PC-3 (cell line): ENCODE results near the gene ADAMTS4. TPM values are rescaled to one million over a fixed set of nuclear protein-coding genes. Genes with fewer than 3 reads are reported as not detected.

ENCODE experiments used
- ATAC-seq: fragments of 200-7000 bp; cut with Tn5 transposase; 2 replicates; pipeline ENCODE4 v1.9.1; 2020; ENCODE audit warnings: mild to moderate bottlenecking, moderate library complexity
- BruUV-seq: library from RNA; stranded (reverse); fragments of 400-500 nt; replicated peaks from 2 replicates; lab custom pipeline; 2021; lab: Mats Ljungman, UMichigan
- CTCF ChIA-PET: fragments of 300-600 bp; sonication (Branson Sonifier 250); formaldehyde crosslinking; loops from one replicate; lab custom pipeline; 2022; ENCODE audit warnings: antibody characterized with exemption; lab: Charles Lee
- POLR2A ChIA-PET: fragments of 300-600 bp; sonication (Branson Sonifier 250); formaldehyde crosslinking; loops from one replicate; lab custom pipeline; 2022; ENCODE audit warnings: antibody characterized with exemption; ENCODE audit not compliant: unreplicated experiment; lab: Charles Lee
- DNase-seq: peaks from one replicate; pipeline ENCODE4 v3.0.0-alpha.2; 2015
- H2AFZ ChIP-seq: fragments of 300-600 bp; sonication (generic); 2 replicates; pipeline ENCODE4 v1.6.0; 2016; ENCODE audit warnings: antibody characterized with exemption, low read length
- H3F3A ChIP-seq: fragments of 300-600 bp; sonication (generic); one replicate; pipeline ENCODE4 v1.6.0; 2017; ENCODE audit warnings: antibody characterized with exemption, low read length, control low read depth, mild to moderate bottlenecking; ENCODE audit not compliant: unreplicated experiment
- H3K27ac ChIP-seq: fragments of 300-600 bp; sonication (generic); 2 replicates; pipeline ENCODE4 v1.5.1; 2016; ENCODE audit warnings: mild to moderate bottlenecking, low read length
- H3K27me3 ChIP-seq: fragments of 300-600 bp; sonication (generic); 2 replicates; pipeline ENCODE4 v1.6.1; 2016; ENCODE audit warnings: low read length, mixed read lengths
- H3K36me3 ChIP-seq: fragments of 300-600 bp; sonication (generic); 2 replicates; pipeline ENCODE4 v1.6.1; 2016; ENCODE audit warnings: low read depth, mixed run types, low read length, mixed read lengths
- H3K4me1 ChIP-seq: fragments of 300-600 bp; sonication (generic); 2 replicates; pipeline ENCODE4 v1.5.1; 2016; ENCODE audit warnings: low read length; ENCODE audit not compliant: insufficient read depth
- H3K4me2 ChIP-seq: fragments of 300-600 bp; sonication (generic); 2 replicates; pipeline ENCODE4 v1.6.0; 2016; ENCODE audit warnings: low read length
- H3K4me3 ChIP-seq: fragments of 300-600 bp; sonication (generic); 2 replicates; pipeline ENCODE4 v1.5.1; 2016; ENCODE audit warnings: mild to moderate bottlenecking, low read length, mixed read lengths
- H3K79me2 ChIP-seq: fragments of 300-600 bp; sonication (generic); 2 replicates; pipeline ENCODE4 v1.6.1; 2017; ENCODE audit warnings: low read length, mixed read lengths
- H3K9ac ChIP-seq: fragments of 300-600 bp; sonication (generic); 2 replicates; pipeline ENCODE4 v1.6.0; 2016; ENCODE audit warnings: mild to moderate bottlenecking, low read length
- H3K9me2 ChIP-seq: fragments of 300-600 bp; sonication (generic); replicated peaks from 2 replicates; pipeline ENCODE4 v1.6.1; 2016; ENCODE audit warnings: mixed run types, low read length, mixed read lengths
- H3K9me3 ChIP-seq: fragments of 300-600 bp; sonication (generic); 2 replicates; pipeline ENCODE4 v1.6.1; 2016; ENCODE audit warnings: low read length, mixed read lengths
- H4K20me1 ChIP-seq: fragments of 300-600 bp; sonication (generic); 2 replicates; pipeline ENCODE4 v1.6.1; 2016; ENCODE audit warnings: low read length, mixed read lengths
- CTCF ChIP-seq: fragments of 300-600 bp; sonication (generic); conservative IDR thresholded peaks from 2 replicates; pipeline ENCODE4 v1.5.1; 2017; ENCODE audit warnings: antibody characterized with exemption, low read depth, mild to moderate bottlenecking, low read length
- EZH2 ChIP-seq: fragments of 300-600 bp; sonication (generic); IDR thresholded peaks from one replicate; pipeline ENCODE4 v1.6.1; 2017; ENCODE audit warnings: antibody characterized with exemption, mild to moderate bottlenecking, low read length; ENCODE audit not compliant: unreplicated experiment
- EZH2phosphoT487 ChIP-seq: fragments of 300-600 bp; sonication (generic); IDR thresholded peaks from 2 replicates; pipeline ENCODE4 v1.6.1; 2018; ENCODE audit warnings: mild to moderate bottlenecking, antibody characterized with exemption, low read length, borderline replicate concordance
- intact Hi-C: fragments of 100-400 bp; cut with micrococcal nuclease; formaldehyde crosslinking; loops from 2 replicates; pipeline ENCODE4 v1.9.0; 2023
- total RNA-seq: library from RNA; depleted of rRNA; stranded (reverse); fragments of >200 nt; gene quantifications from 2 replicates; pipeline ENCODE4 v1.2.3, GENCODE V29; 2014

ADAMTS4 gene
- total RNA-seq, 1 experiment from 2014 or later, result not detected

GRCh38 chr1:161216945-161217712 lies 18.3 kb upstream of the ADAMTS4 start:
- Histone ChIP-seq H3K27ac (no peak overlapping the region), H3K4me3 (no peak overlapping the region), H3K4me1 (no peaks in the 10 kb centered on the region), H3K79me2 (no peaks in the 10 kb centered on the region), H3K9me2 (no peaks in the 10 kb centered on the region), H3K9ac (no peak overlapping the region), H3K36me3 (peaks cover 26% of the 10 kb centered on the region), H3K9me3 (no peaks in the 10 kb centered on the region), H4K20me1 (no peaks in the 10 kb centered on the region), H3F3A (no peaks in the 10 kb centered on the region), H2AFZ (no peak overlapping the region), H3K4me2 (no peak overlapping the region), H3K27me3 (no peaks in the 10 kb centered on the region)
- intact Hi-C loops, result no loop called here
- no TSS peak for BruUV-seq
- no peak for TF ChIP-seq EZH2phosphoT487
- no peak for TF ChIP-seq CTCF
- TF ChIP-seq EZH2, result no peak
- peak; percentile 63 for ATAC-seq
- DNase-seq, result no peak
- POLR2A ChIA-PET, result no interaction called here
- CTCF ChIA-PET, result interaction anchor here (0.8 to 1.0 kb wide), 2 partner anchors 8 to 9 kb away, joined by 3 to 9 read pairs; no protein-coding TSS in a partner anchor

- intact Hi-C loops, result no loop called here
- H3K4me3 ChIP-seq, result no peak within 1 kb of the TSS
- ChIA-PET POLR2A (no interaction called here), CTCF (no interaction called here)
- H3K9me3 ChIP-seq, result no peaks in the 10 kb centered on the region
- H3K27ac ChIP-seq, result no peak within 1 kb of the TSS
- no peak within 1 kb of the TSS for H2AFZ ChIP-seq
- H3K36me3 ChIP-seq, result peaks cover 45% of the 10 kb centered on the region
- H3K9me2 ChIP-seq, result no peaks in the 10 kb centered on the region
- ATAC-seq, result no peak
- no peaks in the 10 kb centered on the region for H3K4me1 ChIP-seq
- no peaks in the 10 kb centered on the region for H3K27me3 ChIP-seq
- H3F3A ChIP-seq, result no peaks in the 10 kb centered on the region
- no peak for TF ChIP-seq EZH2phosphoT487
- BruUV-seq, result no TSS peak
- no peak for DNase-seq
- H4K20me1 ChIP-seq, result no peaks in the 10 kb centered on the region
- H3K9ac ChIP-seq, result no peak within 1 kb of the TSS
- H3K4me2 ChIP-seq, result no peak within 1 kb of the TSS
- no peaks in the 10 kb centered on the region for H3K79me2 ChIP-seq
Observed at GRCh38 chr1:161215076-161215475, 16.2 kb upstream of the ADAMTS4 start, which contains the start of gene FCER1G. Gene FCER1G, plus strand, starts transcription at chr1:161215295. Its CDS starts 27 bp downstream, at chr1:161215322.

GRCh38 chr1:161214369-161214768 lies 15.5 kb upstream of the ADAMTS4 start:
- no peaks in the 10 kb centered on the region for H3K9me3 ChIP-seq
- no peak overlapping the region for H3K4me2 ChIP-seq
- no peaks in the 10 kb centered on the region for H4K20me1 ChIP-seq
- H3F3A ChIP-seq, result peaks cover under 1% of the 10 kb centered on the region
- H3K4me1 ChIP-seq, result no peaks in the 10 kb centered on the region
- H3K27me3 ChIP-seq, result no peaks in the 10 kb centered on the region
- TF ChIP-seq CTCF (no peak), EZH2 (no peak), EZH2phosphoT487 (no peak)
- H3K27ac ChIP-seq, result no peak overlapping the region
- ATAC-seq (no peak), DNase-seq (no peak)
- no peaks in the 10 kb centered on the region for H3K9me2 ChIP-seq
- H3K36me3 ChIP-seq, result peaks cover 51% of the 10 kb centered on the region
- H3K4me3 ChIP-seq, result no peak overlapping the region
- no peak overlapping the region for H3K9ac ChIP-seq
- CTCF ChIA-PET, result no interaction called here
- intact Hi-C loops, result no loop called here
- no TSS peak for BruUV-seq
- H3K79me2 ChIP-seq, result no peaks in the 10 kb centered on the region
- no peak overlapping the region for H2AFZ ChIP-seq
- POLR2A ChIA-PET, result no interaction called here
